AG04449 (cell line): ENCODE data around the gene USH2A.

ENCODE experiments used
- CTCF ChIA-PET: fragments of 350-600 bp; formaldehyde crosslinking; extraction: SDS; loops from one replicate; lab custom pipeline; 2021; ENCODE audit warnings: antibody characterized with exemption; lab: Yijun Ruan, JAX
- POLR2A ChIA-PET: fragments of 400-600, 350-600 bp; formaldehyde crosslinking; extraction: SDS; loops from one replicate; lab custom pipeline; 2020; ENCODE audit warnings: antibody characterized with exemption, inconsistent platforms; lab: Yijun Ruan, JAX
- DNase-seq: peaks from one replicate; pipeline ENCODE4 v3.0.0-alpha.2; 2010; ENCODE audit warnings: low read depth, low spot score
- H3K4me3 ChIP-seq: 2 replicates; pipeline ENCODE4 v1.5.1; 2011; ENCODE audit warnings: low read depth, mild to moderate bottlenecking, control low read depth, low read length
- TF ChIP-seq, protein P1 (sequence below): IDR thresholded peaks from one replicate; pipeline ENCODE4 v1.5.1; 2011; ENCODE audit warnings: mild to moderate bottlenecking, moderate library complexity, low read length, control low read depth, inconsistent platforms; ENCODE audit not compliant: insufficient read depth; ENCODE audit errors: missing control alignments

USH2A gene

GRCh38 chr1:215768303-215768702 lies 654.9 kb downstream of the USH2A start:
- TF ChIP-seq, protein P1, sequence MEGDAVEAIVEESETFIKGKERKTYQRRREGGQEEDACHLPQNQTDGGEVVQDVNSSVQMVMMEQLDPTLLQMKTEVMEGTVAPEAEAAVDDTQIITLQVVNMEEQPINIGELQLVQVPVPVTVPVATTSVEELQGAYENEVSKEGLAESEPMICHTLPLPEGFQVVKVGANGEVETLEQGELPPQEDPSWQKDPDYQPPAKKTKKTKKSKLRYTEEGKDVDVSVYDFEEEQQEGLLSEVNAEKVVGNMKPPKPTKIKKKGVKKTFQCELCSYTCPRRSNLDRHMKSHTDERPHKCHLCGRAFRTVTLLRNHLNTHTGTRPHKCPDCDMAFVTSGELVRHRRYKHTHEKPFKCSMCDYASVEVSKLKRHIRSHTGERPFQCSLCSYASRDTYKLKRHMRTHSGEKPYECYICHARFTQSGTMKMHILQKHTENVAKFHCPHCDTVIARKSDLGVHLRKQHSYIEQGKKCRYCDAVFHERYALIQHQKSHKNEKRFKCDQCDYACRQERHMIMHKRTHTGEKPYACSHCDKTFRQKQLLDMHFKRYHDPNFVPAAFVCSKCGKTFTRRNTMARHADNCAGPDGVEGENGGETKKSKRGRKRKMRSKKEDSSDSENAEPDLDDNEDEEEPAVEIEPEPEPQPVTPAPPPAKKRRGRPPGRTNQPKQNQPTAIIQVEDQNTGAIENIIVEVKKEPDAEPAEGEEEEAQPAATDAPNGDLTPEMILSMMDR: no peak
- DNase-seq: no peak
- CTCF ChIA-PET: no interaction called here
- H3K4me3 ChIP-seq: no peak overlapping the region
- POLR2A ChIA-PET: no interaction called here

GRCh38 chr1:215767761-215768160 lies 655.5 kb downstream of the USH2A start:
- H3K4me3 ChIP-seq: no peak overlapping the region
- CTCF ChIA-PET: no interaction called here
- DNase-seq: no peak
- TF ChIP-seq, protein P1: no peak
- POLR2A ChIA-PET: no interaction called here

DNA sequence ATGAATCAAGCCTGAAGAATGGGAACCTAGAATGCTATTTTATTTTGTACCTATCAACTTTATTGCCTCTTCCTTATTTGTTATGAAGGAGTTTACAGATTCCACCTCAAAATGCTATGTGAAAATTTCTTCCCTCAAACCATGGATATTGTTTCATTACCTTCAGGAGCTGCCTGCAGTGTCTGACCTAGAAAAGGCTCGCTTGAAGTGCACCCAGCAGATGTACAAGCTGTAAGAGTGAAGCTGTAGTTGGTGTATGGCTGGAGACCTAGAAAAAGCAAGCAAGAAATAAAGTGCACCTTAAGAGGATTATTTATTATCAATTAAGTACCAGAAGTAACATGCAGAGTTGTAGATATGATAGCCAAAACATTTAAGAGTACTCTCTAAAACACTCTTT lies 656.7 kb downstream of the USH2A start:
- CTCF ChIA-PET: interaction anchor here (1.5 kb wide), 1 partner anchor 25 kb away, joined by 3 read pairs; no protein-coding TSS in a partner anchor
- TF ChIP-seq, protein P1: no peak
- no peak overlapping the region for H3K4me3 ChIP-seq
- POLR2A ChIA-PET: no interaction called here
- DNase-seq: no peak

GRCh38 chr1:215765833-215766232 lies 657.4 kb downstream of the USH2A start:
- no peak overlapping the region for H3K4me3 ChIP-seq
- ChIA-PET POLR2A (no interaction called here), CTCF (interaction anchor here (1.5 kb wide), 1 partner anchor 26 kb away, joined by 3 read pairs; no protein-coding TSS in a partner anchor)
- TF ChIP-seq, protein P1: no peak
- no peak for DNase-seq

GRCh38 chr1:215761446-215761845 lies 661.8 kb downstream of the USH2A start:
- POLR2A ChIA-PET: no interaction called here
- no peak overlapping the region for H3K4me3 ChIP-seq
- TF ChIP-seq, protein P1: no peak
- CTCF ChIA-PET: no interaction called here
- DNase-seq: no peak

- H3K4me3 ChIP-seq: no peak overlapping the region
- TF ChIP-seq, protein P1: no peak
- POLR2A ChIA-PET: no interaction called here
- no peak for DNase-seq
- CTCF ChIA-PET: interaction anchor here (0.8 kb wide), 1 partner anchor 44 kb away, joined by 3 read pairs; no protein-coding TSS in a partner anchor
Observed at GRCh38 chr1:215754112-215754511, 669.1 kb downstream of the USH2A start.
